Activated T-cell treated with anti-CD3 and anti-CD28 coated beads, Interleukin-2, amount 50 U/mL, for 24 hours (primary cell): ENCODE data around the gene ATP1A4.
"Not testable (repeated sequence)": the region's sequence is repeated elsewhere in the genome, so short reads cannot be mapped to it uniquely, and the experiment has no call there.

Experiments
- DNase-seq: peaks from one replicate; pipeline ENCODE4 v3.0.0-alpha.2; 2020
- H3K27ac Mint-ChIP-seq: 2 replicates; pipeline ENCODE4 v1.8.0; 2020; ENCODE audit warnings: mild to moderate bottlenecking, mixed read lengths
- H3K27me3 Mint-ChIP-seq: 2 replicates; pipeline ENCODE4 v1.8.0; 2020; ENCODE audit warnings: mixed read lengths
- H3K36me3 Mint-ChIP-seq: 2 replicates; pipeline ENCODE4 v1.8.0; 2020; ENCODE audit warnings: low read depth, mixed read lengths
- H3K4me1 Mint-ChIP-seq: 2 replicates; pipeline ENCODE4 v1.8.0; 2020; ENCODE audit warnings: low read depth, mixed read lengths
- H3K4me3 Mint-ChIP-seq: 2 replicates; pipeline ENCODE4 v1.8.0; 2020; ENCODE audit warnings: mild to moderate bottlenecking, moderate library complexity, mixed read lengths
- H3K9me3 Mint-ChIP-seq: 2 replicates; pipeline ENCODE4 v1.8.0; 2020; ENCODE audit warnings: mixed read lengths

The ATP1A4 gene

DNA sequence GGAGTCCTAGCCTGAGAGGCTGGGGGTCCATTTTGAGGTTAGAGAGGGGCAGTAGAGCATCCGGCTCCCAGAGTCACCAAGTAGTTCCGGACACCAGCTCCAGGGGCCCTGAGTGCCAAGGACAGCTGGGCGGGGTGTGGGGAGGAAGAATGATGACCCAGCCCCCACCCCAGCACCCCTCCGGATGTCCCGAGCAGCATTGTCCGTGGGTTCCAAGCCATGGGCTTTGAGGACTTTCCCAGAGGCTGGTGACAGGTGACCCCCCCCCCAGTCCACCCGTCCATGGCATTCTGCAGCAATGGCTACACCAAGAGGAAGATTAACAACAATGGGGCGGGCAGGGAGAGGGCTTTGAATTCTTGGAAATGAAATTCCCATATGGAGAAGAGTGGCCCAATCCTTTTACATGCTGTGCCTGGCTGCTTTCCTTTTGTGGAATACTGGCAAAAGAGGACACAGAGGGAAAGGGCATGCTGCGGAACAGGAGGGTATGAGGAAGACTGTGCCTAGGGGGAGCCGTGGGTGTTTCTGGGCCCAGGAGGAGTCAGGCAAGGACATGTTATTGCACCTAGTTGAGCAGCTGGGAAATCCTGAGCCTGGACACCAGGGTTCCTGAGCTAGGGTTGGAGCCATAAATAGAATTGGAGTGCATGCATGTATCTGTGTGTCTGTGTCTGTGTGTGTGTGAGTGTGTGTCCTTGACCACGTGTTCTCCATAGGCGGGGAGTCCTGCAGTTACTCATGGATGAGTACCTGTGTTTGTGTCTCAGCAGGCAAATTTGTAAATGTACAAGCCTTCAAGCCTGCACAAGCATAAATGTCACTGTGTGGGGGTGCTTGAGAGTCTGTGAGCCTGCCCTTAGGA is 34.9 kb upstream of the ATP1A4 start:
- Mint-ChIP-seq H3K36me3 (no peaks in the 10 kb centered on the region), H3K27me3 (peaks cover 22% of the 10 kb centered on the region), H3K4me1 (no peaks in the 10 kb centered on the region), H3K4me3 (no peak overlapping the region), H3K9me3 (no peaks in the 10 kb centered on the region), H3K27ac (no peak overlapping the region)
- no peak for DNase-seq

DNA sequence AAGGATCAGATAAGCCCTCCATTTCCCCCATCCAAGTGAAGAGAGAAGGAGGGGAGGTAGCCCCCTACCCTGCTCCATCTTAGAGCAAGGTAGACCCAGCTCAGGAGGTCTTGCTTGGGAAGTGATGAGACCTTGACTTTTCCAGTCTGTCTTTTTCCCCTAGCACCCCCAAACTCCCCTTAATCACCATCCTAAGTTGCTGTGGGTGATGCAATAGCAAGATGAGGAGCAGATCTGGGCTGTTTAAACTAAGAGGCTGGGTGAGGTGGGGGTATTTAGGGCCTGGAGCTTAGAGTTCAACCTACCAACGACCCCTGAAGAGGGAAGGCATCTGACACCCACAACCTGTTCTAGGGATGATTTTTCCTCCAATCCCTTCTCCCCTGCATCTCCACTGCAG is 34.1 kb upstream of the ATP1A4 start:
- H3K4me3 Mint-ChIP-seq: no peak overlapping the region
- no peaks in the 10 kb centered on the region for H3K36me3 Mint-ChIP-seq
- H3K27me3 Mint-ChIP-seq: peaks cover 22% of the 10 kb centered on the region
- no peak for DNase-seq
- H3K9me3 Mint-ChIP-seq: no peaks in the 10 kb centered on the region
- no peaks in the 10 kb centered on the region for H3K4me1 Mint-ChIP-seq
- no peak overlapping the region for H3K27ac Mint-ChIP-seq

DNA sequence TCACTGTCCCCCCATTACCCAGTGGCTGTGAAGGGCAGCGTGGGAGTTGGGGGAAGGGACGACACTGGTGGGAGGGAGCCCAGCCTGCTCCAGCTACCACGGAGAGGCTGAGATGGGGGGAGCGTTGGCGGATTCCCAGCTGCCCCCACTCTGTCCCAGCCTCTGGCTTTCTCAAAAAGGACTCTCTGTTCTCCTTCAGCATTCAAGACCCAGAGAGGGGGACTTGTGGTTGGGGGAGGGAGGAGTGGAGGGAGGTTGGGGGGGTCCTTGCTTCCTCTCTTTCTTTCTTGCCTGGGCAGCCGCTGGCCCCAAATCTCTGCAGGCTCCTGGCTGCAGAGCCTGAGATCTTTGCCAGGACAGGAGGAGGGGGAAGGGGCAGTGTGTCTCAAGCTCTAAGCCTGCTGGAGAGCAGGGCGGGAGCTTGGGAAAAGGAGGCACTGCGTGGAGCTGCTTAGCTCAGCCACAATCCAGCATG is 33.7 kb upstream of the ATP1A4 start:
- H3K4me3 Mint-ChIP-seq: no peak overlapping the region
- H3K9me3 Mint-ChIP-seq: no peaks in the 10 kb centered on the region
- H3K4me1 Mint-ChIP-seq: no peaks in the 10 kb centered on the region
- H3K27ac Mint-ChIP-seq: no peak overlapping the region
- DNase-seq: no peak
- peaks cover 22% of the 10 kb centered on the region for H3K27me3 Mint-ChIP-seq
- no peaks in the 10 kb centered on the region for H3K36me3 Mint-ChIP-seq

DNA sequence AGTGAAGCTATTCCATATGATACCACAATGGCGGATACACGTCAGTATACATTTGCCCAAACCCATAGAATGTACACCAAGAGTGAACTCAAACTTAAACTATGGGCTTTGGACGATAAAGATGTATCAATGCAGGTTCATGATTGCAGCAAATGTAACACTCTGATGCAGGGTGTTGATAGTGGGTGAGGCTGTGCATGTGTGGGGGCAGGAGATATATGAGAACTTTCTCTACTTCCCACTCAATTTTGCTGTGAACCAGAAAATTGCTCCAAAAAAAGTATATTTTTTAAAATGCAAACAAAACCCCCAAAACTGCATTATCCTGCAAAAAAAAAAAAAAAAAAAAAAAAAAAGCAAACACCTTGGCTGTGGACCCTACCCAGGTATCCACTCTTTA is 32.5 kb upstream of the ATP1A4 start:
- Mint-ChIP-seq H3K4me3 (no peak overlapping the region), H3K27me3 (peaks cover 22% of the 10 kb centered on the region), H3K9me3 (no peaks in the 10 kb centered on the region), H3K36me3 (no peaks in the 10 kb centered on the region), H3K27ac (no peak overlapping the region), H3K4me1 (no peaks in the 10 kb centered on the region)
- DNase-seq: no peak

DNA sequence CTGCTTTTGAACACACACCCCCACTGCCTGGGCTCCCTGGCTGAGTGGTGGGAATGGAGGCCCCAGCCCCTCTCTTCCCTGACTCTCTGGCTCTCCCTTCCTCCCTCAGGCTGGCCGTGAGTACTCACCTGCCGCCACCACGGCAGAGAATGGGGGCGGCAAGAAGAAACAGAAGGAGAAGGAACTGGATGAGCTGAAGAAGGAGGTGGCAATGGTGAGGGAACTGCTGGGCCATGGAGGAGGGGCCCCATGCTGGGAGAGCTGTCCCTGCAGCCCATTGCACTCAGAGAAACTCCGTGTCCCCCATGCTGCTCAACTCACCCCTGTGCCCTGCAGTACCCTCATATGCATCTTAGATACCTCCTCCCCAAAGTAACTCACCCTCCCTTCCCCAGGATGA is 30.6 kb upstream of the ATP1A4 start:
- H3K27ac Mint-ChIP-seq: no peak overlapping the region
- H3K4me1 Mint-ChIP-seq: no peaks in the 10 kb centered on the region
- no peak overlapping the region for H3K4me3 Mint-ChIP-seq
- H3K9me3 Mint-ChIP-seq: no peaks in the 10 kb centered on the region
- DNase-seq: no peak
- H3K27me3 Mint-ChIP-seq: peaks cover 20% of the 10 kb centered on the region
- no peaks in the 10 kb centered on the region for H3K36me3 Mint-ChIP-seq

DNA sequence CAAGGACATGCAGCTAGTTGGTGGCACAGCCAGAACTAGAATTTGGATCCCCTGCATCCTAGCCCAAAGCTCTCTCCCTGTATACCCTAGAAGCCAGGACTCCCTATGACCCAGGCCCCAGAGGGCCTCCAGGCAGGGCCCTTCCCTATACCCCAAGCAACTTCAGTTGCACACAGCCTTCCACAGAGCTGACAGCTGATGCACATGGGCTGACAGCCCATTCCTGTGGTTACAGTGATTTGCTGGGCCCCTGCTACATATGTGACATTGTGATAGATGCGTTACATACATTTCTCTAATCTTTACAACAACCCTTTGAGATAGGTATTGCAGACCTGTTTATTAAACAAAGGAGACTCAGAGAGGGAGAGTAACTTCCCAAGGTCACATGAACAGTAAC is 30.0 kb upstream of the ATP1A4 start:
- no peaks in the 10 kb centered on the region for H3K9me3 Mint-ChIP-seq
- DNase-seq: no peak
- no peak overlapping the region for H3K4me3 Mint-ChIP-seq
- H3K36me3 Mint-ChIP-seq: no peaks in the 10 kb centered on the region
- no peaks in the 10 kb centered on the region for H3K4me1 Mint-ChIP-seq
- no peak overlapping the region for H3K27ac Mint-ChIP-seq
- peaks cover 16% of the 10 kb centered on the region for H3K27me3 Mint-ChIP-seq

DNA sequence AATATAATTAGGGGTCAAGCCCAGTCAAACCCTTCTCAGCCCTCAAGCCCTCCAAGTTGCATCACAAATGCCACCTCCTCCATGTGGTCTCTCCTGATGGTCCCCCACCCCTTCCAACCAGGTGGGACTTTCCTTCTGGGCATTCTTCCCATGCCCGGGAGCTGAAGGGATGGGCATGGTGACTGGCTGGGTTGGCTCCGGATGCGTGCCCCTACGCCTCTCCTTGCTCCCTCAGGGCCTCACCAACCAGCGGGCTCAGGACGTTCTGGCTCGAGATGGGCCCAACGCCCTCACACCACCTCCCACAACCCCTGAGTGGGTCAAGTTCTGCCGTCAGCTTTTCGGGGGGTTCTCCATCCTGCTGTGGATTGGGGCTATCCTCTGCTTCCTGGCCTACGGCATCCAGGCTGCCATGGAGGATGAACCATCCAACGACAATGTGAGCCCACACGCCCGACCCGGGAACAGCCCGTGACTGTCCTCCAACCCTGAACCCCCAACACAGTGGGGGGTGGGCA is 28.4 kb upstream of the ATP1A4 start:
- Mint-ChIP-seq H3K27ac (no peak overlapping the region), H3K27me3 (peaks cover 4% of the 10 kb centered on the region), H3K4me3 (no peak overlapping the region), H3K4me1 (no peaks in the 10 kb centered on the region), H3K36me3 (no peaks in the 10 kb centered on the region), H3K9me3 (no peaks in the 10 kb centered on the region)
- DNase-seq: no peak

DNA sequence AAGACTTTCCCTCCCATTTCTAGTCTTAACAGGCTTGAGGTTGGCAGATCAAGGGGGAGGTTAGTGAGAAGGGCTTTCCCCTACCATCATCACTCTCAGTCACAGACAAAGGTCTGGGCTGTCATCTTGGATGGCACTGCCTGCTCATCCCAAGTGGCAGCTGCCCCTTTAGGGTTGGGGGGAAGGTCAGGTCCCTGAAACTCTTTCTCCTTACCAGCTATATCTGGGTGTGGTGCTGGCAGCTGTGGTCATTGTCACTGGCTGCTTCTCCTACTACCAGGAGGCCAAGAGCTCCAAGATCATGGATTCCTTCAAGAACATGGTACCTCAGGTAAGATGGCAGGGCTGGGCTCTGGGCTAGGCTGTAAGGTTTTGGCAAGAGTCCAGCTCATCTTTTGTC is 27.7 kb upstream of the ATP1A4 start:
- no peak overlapping the region for H3K4me3 Mint-ChIP-seq
- H3K27me3 Mint-ChIP-seq: no peaks in the 10 kb centered on the region
- no peaks in the 10 kb centered on the region for H3K36me3 Mint-ChIP-seq
- no peaks in the 10 kb centered on the region for H3K9me3 Mint-ChIP-seq
- H3K27ac Mint-ChIP-seq: no peak overlapping the region
- no peaks in the 10 kb centered on the region for H3K4me1 Mint-ChIP-seq
- no peak for DNase-seq

DNA sequence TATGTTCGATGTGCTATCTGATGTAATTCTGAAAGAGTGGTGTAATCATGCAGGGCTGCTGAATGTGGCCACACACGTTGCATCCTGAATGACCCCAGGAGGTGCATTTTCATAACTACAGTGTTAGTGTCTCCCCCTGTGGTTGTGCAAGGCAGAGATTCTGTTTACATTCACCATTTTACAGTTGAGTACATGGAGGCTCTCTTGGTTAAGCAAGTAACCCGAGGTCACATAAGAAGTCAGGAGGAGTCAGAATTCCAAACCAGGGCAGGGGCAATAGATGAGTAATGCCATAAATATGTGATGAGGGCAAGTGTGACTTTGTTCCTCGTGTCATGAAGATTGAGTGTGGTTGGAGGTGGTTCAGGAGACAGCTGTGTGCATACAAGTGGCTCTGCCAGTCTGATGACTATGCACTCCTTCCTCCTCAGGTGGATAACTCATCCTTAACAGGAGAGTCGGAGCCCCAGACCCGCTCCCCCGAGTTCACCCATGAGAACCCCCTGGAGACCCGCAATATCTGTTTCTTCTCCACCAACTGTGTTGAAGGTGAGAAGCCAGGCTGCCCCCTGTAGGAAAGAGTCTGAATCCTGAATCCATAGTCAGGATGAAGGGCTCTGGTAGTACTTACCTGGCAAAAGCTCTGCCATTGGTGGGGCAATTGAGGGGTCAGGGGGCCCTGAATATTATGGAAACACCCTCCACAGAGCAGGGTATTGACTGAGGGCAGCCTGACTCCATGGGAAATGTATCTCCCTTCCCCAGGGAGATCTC is 26.5 kb upstream of the ATP1A4 start:
- no peak for DNase-seq
- Mint-ChIP-seq H3K4me1 (no peaks in the 10 kb centered on the region), H3K9me3 (no peaks in the 10 kb centered on the region), H3K36me3 (no peaks in the 10 kb centered on the region), H3K27me3 (no peaks in the 10 kb centered on the region), H3K4me3 (no peak overlapping the region), H3K27ac (no peak overlapping the region)

DNA sequence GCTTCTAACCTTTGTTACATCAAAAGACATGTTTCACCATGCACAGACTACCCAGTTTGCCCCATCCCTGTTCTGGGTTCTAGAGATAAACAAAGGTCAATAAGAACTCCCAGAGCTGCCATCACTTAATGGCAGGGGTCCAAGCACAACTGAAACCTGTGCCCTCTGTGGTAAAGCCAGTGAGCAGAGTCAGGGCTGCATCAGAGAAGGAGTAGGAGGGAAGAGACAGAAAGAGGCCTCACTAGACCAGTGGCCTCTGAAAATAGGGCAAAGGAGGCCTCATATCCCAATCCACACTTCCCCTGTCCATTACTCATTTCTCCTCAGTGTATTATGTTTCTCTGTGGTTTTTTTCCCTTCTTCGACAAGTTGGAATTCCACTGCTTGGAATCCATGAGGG is 25.7 kb upstream of the ATP1A4 start:
- DNase-seq: no peak
- no peak overlapping the region for H3K4me3 Mint-ChIP-seq
- H3K36me3 Mint-ChIP-seq: no peaks in the 10 kb centered on the region
- H3K27ac Mint-ChIP-seq: no peak overlapping the region
- H3K9me3 Mint-ChIP-seq: no peaks in the 10 kb centered on the region
- H3K4me1 Mint-ChIP-seq: no peaks in the 10 kb centered on the region
- peaks cover 3% of the 10 kb centered on the region for H3K27me3 Mint-ChIP-seq

DNA sequence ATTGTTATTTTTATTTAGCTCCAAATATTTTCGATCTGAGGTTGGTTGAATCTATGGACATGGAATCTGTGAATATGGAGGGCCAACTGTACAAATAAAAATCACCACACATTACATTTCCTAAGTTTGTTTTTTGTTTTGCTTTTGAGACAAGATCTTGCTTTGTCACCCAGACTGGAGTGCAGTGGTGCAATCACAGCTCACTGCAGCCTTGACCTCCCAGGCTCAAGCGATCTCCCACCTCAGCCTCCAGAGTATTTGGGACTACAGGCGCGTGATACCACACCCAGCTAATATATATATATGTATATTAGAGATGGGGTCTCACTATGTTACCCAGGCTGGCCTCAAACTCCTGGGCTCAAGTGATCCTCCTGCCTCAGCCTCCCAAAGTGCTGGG is 25.1 kb upstream of the ATP1A4 start:
- not testable (repeated sequence) for H3K27ac Mint-ChIP-seq, H3K27me3 Mint-ChIP-seq, H3K4me1 Mint-ChIP-seq, H3K4me3 Mint-ChIP-seq, H3K9me3 Mint-ChIP-seq, H3K36me3 Mint-ChIP-seq, DNase-seq

DNA sequence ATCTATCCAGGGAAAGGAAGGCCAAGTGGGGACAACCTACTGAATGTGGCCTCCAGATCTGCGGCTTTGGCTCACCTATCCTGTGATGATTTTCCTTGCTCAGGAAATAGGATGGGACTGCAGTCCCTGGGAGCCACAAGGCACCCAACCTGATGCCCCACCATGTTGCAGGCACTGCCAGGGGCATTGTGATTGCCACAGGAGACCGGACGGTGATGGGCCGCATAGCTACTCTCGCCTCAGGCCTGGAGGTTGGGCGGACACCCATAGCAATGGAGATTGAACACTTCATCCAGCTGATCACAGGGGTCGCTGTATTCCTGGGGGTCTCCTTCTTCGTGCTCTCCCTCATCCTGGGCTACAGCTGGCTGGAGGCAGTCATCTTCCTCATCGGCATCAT is 24.0 kb upstream of the ATP1A4 start:
- Mint-ChIP-seq H3K27ac (no peak overlapping the region), H3K4me3 (no peak overlapping the region), H3K27me3 (peaks cover 8% of the 10 kb centered on the region), H3K4me1 (no peaks in the 10 kb centered on the region), H3K9me3 (no peaks in the 10 kb centered on the region), H3K36me3 (no peaks in the 10 kb centered on the region)
- no peak for DNase-seq

DNA sequence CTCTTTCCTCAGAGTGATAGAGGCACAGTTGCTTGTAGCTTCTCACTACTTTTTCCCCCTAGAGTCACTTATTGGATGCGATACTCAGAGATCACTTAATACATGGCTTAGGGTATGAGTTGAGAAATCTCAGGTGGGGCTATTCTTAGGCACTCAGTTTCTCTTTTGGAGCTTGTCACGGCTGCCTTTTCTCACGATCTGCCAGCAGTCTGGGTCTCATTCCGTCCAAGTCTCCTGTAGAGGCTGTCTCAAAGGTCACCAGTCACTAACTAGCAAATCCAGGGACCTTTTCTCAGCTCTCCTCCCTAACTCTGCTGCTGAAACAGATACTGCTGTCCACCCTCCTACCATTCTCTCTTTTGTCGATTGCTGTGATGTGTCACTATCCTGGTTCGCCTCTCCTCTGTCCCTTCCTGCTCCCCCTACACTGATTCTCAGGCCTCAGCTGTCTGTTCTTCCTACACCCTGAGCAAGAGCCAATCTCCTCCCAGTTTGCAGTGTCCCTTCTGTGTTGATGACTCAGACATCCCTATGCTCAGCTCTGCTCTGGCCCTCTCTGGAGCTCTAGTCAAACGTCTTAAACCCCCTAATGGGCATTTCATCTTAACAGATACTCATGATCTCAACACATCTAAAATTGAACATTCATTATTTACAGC is 23.4 kb upstream of the ATP1A4 start:
- Mint-ChIP-seq H3K4me1 (no peaks in the 10 kb centered on the region), H3K36me3 (no peaks in the 10 kb centered on the region), H3K27me3 (peaks cover 8% of the 10 kb centered on the region), H3K9me3 (no peaks in the 10 kb centered on the region), H3K4me3 (no peak overlapping the region), H3K27ac (no peak overlapping the region)
- no peak for DNase-seq

DNA sequence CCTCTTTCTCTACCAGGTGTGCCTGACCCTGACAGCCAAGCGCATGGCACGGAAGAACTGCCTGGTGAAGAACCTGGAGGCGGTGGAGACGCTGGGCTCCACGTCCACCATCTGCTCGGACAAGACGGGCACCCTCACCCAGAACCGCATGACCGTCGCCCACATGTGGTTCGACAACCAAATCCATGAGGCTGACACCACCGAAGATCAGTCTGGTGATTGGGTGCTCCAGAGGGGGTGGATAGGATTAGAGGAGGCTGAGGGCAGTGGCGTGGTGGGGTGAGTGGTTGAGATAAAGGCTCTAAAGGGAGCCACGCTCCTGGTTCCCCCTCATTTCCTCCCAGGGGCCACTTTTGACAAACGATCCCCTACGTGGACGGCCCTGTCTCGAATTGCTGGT is 22.8 kb upstream of the ATP1A4 start:
- H3K4me1 Mint-ChIP-seq: no peaks in the 10 kb centered on the region
- no peak overlapping the region for H3K27ac Mint-ChIP-seq
- no peak overlapping the region for H3K4me3 Mint-ChIP-seq
- H3K27me3 Mint-ChIP-seq: peaks cover 8% of the 10 kb centered on the region
- no peaks in the 10 kb centered on the region for H3K9me3 Mint-ChIP-seq
- DNase-seq: no peak
- H3K36me3 Mint-ChIP-seq: no peaks in the 10 kb centered on the region

DNA sequence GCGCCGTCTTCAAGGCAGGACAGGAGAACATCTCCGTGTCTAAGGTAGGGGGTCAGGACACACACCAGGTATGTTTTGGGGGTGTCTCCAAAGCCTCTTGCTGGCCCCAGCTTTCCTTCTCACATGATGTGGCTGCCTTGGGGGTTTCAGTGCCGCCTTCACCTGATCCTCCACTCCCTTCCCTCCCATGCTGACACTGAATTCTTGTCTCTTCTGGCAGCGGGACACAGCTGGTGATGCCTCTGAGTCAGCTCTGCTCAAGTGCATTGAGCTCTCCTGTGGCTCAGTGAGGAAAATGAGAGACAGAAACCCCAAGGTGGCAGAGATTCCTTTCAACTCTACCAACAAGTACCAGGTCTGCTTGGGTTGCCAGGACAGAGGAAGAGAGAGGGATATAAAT is 22.4 kb upstream of the ATP1A4 start:
- Mint-ChIP-seq H3K27me3 (peaks cover 8% of the 10 kb centered on the region), H3K27ac (no peak overlapping the region), H3K36me3 (no peaks in the 10 kb centered on the region), H3K9me3 (no peaks in the 10 kb centered on the region), H3K4me3 (no peak overlapping the region), H3K4me1 (no peaks in the 10 kb centered on the region)
- no peak for DNase-seq
